ENCODE data around the gene NPL.

Gene NPL

GRCh38 chr1:182809414-182809957 is 19.9 kb downstream of the NPL start:
- no peak for DNase-seq (ENCODE audit: low spot score)
- in situ Hi-C loops (cut with MboI; ENCODE audit: low sequenced_read_pairs, unreplicated experiment) = no loop called here
- no peak for TF ChIP-seq CTCF (IDR thresholded peaks at IDR 0.05; ENCODE audit: borderline replicate concordance, control extremely low read depth, extremely low read depth, insufficient read depth, missing control alignments)

GRCh38 chr1:182811975-182812722 is 22.6 kb downstream of the NPL start:
- DNase-seq (ENCODE audit: low spot score) = no peak
- in situ Hi-C loops (cut with MboI; ENCODE audit: low sequenced_read_pairs, unreplicated experiment) = no loop called here
- TF ChIP-seq CTCF (IDR thresholded peaks at IDR 0.05; ENCODE audit: borderline replicate concordance, control extremely low read depth, extremely low read depth, insufficient read depth, missing control alignments) = no peak

- in situ Hi-C loops (cut with MboI; ENCODE audit: low sequenced_read_pairs, unreplicated experiment) = no loop called here
- no peak for DNase-seq (ENCODE audit: low spot score)
- no peak for TF ChIP-seq CTCF (IDR thresholded peaks at IDR 0.05; ENCODE audit: borderline replicate concordance, control extremely low read depth, extremely low read depth, insufficient read depth, missing control alignments)
Measured at GRCh38 chr1:182816863-182817262, 27.3 kb downstream of the NPL start.

- DNase-seq (ENCODE audit: low spot score) = no peak
- in situ Hi-C loops (cut with MboI; ENCODE audit: low sequenced_read_pairs, unreplicated experiment) = no loop called here
- no peak for TF ChIP-seq CTCF (IDR thresholded peaks at IDR 0.05; ENCODE audit: borderline replicate concordance, control extremely low read depth, extremely low read depth, insufficient read depth, missing control alignments)
Measured at GRCh38 chr1:182817802-182818201, 28.2 kb downstream of the NPL start.

GRCh38 chr1:182823220-182823619 is 33.6 kb downstream of the NPL start:
- no peak for DNase-seq (ENCODE audit: low spot score)
- in situ Hi-C loops (cut with MboI; ENCODE audit: low sequenced_read_pairs, unreplicated experiment) = no loop called here
- TF ChIP-seq CTCF (IDR thresholded peaks at IDR 0.05; ENCODE audit: borderline replicate concordance, control extremely low read depth, extremely low read depth, insufficient read depth, missing control alignments) = no peak

GRCh38 chr1:182826892-182827291 is 37.3 kb downstream of the NPL start:
- TF ChIP-seq CTCF (IDR thresholded peaks at IDR 0.05; ENCODE audit: borderline replicate concordance, control extremely low read depth, extremely low read depth, insufficient read depth, missing control alignments) = no peak
- in situ Hi-C loops (cut with MboI; ENCODE audit: low sequenced_read_pairs, unreplicated experiment) = no loop called here
- DNase-seq (ENCODE audit: low spot score) = no peak

All from GM13976 (cell line).